Measurements from ENCODE around the gene ARHGAP40.

Gene ARHGAP40

DNA sequence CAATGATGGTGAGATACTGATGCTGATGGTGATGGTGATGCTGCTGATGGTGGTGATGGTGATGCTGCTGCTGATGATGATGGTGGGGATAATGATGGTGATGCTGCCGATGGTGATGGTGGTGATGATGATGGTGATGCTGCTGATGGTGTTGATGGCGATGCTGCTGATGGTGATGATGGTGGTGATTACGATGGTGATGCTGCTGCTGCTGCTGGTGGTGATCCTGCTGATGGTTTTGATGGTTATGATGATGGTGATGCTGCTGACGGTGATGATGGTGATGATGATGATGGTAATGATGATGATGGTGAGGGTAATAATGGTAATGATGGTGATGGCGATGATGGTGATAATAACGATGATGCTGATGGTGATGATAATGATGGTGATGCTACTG, 50.0 kb downstream of the ARHGAP40 start:
- no peak for DNase-seq

GRCh38 chr20:38652995-38653394, 51.4 kb downstream of the ARHGAP40 start:
- no peak for DNase-seq

GRCh38 chr20:38657390-38657789, 55.8 kb downstream of the ARHGAP40 start:
- DNase-seq, result no peak

DNA sequence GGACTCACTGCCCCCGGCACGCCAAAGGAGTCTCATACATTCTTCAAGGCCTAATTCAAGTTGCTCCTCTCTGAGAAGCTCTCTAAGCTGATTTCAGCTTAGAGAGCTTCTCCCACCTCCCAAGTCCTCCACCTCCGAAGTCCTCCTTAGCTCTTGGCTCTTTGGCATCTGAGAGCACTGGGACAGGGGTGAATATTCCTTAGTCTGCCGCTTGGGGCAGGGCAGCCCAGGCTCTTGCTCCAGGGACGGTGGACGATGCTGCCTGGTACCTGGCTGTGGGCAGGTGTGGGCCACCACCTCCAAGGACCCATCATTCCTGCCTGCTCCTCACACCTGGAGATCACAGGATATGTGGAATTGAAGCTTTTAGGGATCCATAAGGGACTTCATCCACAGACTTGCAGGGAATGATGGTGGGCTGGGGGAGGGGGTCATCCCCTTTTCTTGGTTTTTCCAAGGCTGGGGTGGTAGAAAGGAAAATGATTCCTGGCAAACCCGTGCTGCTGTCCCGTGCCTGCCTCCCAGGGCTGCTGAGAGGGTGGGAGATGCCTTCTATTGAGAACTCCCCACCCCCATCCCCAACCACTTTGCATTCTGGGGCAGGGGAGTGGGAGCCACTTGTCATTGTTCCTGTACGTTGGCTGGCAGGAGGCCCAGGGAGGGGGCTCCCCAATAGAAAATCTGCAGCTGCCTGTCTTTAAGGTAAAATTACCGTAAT, 57.4 kb downstream of the ARHGAP40 start:
- peak in 1 of 14 donors; percentile 4 for DNase-seq

GRCh38 chr20:38659597-38659880, 57.9 kb downstream of the ARHGAP40 start:
- DNase-seq, result no peak

- no peak for DNase-seq
Measured at GRCh38 chr20:38660429-38660828, 58.8 kb downstream of the ARHGAP40 start.

- DNase-seq, result no peak
Measured at GRCh38 chr20:38663660-38664059, 62.1 kb downstream of the ARHGAP40 start.

DNA sequence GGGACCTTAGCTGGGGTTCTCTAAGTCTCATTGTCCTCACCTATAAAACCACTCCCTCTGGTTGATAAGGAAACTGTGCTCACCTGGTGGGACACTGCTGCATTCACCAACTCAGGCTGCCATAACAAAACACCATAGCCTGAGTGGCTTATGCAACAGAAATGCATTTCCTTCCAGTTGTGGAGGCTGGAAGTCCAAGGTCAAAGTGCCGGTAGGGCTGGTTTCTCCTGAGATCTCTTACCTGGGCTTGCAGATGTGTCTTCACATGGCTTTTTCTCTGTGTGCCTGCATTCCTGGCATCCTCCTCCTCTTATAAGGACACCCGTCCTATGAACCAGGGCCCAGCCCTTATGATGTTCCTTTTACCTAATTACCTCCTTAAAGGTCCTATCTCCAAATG, 62.7 kb downstream of the ARHGAP40 start:
- DNase-seq, result no peak

GRCh38 chr20:38665094-38665493, 63.5 kb downstream of the ARHGAP40 start:
- peak in 3 of 14 donors; percentile 4 to 29 (median 17) for DNase-seq

- peak in 1 of 14 donors; percentile 34 for DNase-seq
Measured at GRCh38 chr20:38665506-38666285, 64.1 kb downstream of the ARHGAP40 start.

DNA sequence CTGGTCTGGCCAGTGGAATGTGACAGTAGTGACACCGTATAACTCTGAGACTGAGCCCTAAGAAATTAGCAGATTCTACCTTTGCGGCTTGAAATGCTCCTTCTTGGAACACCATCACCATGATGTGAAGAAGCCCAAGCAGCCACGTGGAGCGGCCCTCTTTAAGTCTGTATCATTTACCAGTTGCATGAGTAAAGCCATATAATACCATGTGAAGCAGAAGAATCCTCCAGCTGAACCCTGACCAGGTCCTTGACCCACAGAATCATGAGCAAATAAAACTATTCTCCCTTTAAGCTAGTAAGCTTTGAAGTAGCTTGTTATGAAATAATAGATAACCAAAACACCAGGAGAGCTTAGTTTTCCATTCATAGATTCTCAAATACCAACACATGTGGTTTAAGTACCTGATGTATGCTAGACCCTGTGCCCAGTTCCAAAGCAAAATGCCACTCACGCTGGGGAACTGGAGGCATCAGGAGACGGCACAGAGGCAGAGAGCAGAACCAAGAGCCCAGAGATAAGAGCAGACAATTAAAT, 65.9 kb downstream of the ARHGAP40 start:
- DNase-seq, result no peak

GRCh38 chr20:38669688-38670087, 68.1 kb downstream of the ARHGAP40 start:
- DNase-seq, result no peak

- no peak for DNase-seq
Measured at GRCh38 chr20:38670786-38671185, 69.2 kb downstream of the ARHGAP40 start.

- no peak for DNase-seq
Measured at GRCh38 chr20:38671186-38671585, 69.6 kb downstream of the ARHGAP40 start.

DNA sequence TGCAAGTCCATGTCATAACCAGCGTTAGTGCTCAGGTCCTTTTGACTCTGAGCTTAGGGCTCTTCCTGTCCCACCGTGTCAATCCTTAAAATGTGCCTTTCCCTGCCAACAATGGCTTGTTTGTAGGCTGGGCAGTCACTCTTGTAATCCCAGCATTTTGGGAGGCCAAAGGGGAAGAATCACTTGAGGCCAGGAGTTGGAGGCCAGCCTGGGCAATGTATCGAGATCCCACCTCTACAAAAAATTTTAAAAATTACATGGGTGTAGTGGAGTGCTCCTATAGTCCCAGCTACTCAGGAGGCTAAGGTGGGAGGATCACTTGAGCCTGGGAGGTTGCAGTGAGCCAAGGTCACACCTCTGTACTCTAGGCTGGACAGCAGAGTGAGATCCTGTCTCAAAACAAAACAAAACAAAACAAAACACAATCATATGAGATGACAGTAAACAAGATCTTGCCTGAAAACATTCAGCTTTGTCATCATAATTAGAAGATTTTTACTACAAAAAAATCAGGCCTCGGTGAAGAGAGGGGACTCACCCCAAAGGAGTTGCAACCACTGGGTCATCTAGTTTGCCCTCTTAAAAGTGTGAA, 70.2 kb downstream of the ARHGAP40 start:
- no peak for DNase-seq

- DNase-seq, result no peak
Measured at GRCh38 chr20:38672504-38672903, 70.9 kb downstream of the ARHGAP40 start.

DNA sequence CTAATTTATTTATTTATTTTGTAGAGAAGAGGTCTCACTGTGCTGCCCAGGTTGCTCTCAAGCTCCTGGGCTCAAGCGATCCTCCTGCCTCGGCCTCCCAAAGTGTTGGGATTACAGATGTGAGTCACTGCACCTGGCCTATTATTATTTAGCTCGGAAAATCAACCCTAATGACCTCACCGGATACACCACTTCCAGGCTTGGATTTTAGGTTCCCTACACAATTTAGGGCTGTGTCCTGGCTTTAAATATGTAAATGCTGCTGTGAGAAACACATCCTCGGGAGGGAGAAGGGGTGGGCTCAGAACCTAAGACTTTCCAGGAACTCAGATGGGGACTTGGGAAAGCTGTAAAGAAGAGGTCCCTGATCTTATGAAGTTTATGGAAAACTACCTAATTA, 71.7 kb downstream of the ARHGAP40 start:
- DNase-seq, result no peak

GRCh38 chr20:38673725-38674091, 72.1 kb downstream of the ARHGAP40 start:
- DNase-seq, result peak in 2 of 14 donors; percentile 10 to 40

DNA sequence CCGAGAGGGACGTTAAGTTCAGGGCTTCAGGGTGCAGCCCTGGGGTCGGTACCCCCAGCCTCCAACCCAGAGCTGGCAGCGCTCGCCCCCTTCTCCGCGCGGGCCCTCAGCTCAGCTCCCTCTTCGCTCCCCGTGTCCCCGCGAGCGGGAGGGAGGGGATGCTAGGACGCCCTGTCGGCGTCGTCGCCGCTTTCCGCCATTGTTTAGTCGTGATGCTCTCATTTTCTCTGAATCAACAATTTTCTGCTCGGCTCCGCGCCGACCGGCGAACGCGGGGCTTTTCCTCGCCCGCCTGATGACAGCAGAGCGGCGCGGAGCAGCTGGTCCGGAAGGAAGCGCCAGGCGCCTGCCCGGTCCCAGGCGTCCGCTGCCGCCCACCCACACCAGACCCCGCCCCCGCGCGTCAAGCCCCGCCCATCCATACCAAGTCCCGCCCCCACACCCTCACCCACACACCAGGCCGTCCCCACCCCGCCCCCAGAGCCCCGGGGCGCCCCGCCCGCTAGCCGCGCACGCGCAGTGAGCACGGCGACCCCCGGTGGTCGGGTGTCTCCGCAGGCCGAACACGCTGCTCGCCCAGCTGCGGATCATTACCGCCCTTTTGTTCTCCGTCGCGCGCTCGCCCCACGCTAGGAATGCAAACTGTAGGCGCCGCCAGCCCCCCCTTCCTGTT, 72.6 kb downstream of the ARHGAP40 start:
- DNase-seq, result peak in 12 of 14 donors; percentile 18 to 73 (median 54)

GRCh38 chr20:38674765-38675133, 73.1 kb downstream of the ARHGAP40 start:
- DNase-seq, result no peak

DNA sequence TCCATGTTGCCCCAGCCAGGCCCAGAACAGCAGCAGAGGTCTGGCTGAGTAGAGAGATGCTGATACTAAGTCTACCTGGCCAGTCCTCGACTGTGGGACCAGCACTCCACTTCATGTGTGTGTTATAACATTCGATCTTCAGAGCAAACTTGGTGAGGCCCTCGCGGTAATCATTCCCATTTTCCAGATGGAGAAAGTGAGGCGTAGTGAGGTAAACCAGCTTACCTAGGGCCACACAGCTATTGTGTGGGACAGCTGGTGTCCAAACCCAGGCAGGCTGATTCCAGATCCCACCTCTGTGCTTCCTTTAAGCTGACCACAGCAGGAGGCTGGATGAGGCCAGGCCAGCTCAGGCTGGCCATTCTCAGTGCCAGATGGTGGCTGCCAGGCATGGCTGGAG, 75.0 kb downstream of the ARHGAP40 start:
- no peak for DNase-seq

DNA sequence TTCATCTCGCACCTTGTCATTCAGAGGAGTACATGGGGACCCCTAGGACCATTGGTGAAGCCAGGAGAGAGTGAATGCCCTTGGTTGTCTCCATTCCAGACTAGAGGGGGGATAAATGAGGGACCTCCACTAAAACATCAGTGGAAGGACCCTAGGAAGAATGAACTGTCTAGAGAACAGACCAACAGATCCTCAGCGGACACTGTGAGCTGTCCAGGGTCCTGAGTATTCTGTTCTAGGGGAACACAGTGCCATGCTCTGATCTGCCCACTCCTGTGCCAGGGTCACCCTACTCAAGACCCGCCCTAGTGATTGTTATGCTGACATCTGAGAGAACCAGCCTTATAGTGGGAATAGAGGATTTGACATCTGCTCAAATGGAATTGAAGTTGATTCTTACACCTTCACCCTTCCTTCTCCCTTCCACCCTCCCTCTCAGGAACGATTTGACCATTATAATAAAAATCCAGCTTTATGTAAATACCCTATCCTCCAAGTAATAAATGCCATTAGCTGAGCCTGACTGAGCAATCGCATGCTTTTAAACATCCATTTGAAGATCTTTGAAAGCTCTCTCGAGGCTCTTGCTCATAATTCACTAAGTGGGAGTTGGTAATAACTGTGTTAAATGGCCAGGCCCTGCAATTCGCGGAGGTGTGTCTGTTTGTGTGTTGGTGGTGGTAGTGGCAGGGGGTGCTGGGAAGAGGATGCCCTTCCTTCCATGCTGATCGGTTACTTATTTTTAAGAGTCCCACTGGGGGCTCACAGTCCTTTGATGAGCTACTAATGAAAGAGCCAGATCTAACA, 79.1 kb downstream of the ARHGAP40 start:
- peak in 1 of 14 donors; percentile 5 for DNase-seq

All from C1 segment of cervical spinal cord (tissue), 14 donors.